Fibroblast of peridontal ligament (primary cell): ENCODE measurements around the gene ESRRB.
A peak's percentile ranks its signal among the peaks of the same experiment; 100 is the strongest.

Experiments used
- DNase-seq: peaks from one replicate; pipeline ENCODE4 v3.0.0-alpha.2; 2010; ENCODE audit errors: extremely low read depth

ESRRB gene

GRCh38 chr14:76352639-76353281, 23.2 kb upstream of the ESRRB start:
- DNase-seq, result peak; percentile 51

- DNase-seq, result no peak
These were observed 21.6 kb upstream of the ESRRB start for GRCh38 chr14:76354310-76354709.

GRCh38 chr14:76355771-76356170, 20.2 kb upstream of the ESRRB start:
- DNase-seq, result no peak

DNA sequence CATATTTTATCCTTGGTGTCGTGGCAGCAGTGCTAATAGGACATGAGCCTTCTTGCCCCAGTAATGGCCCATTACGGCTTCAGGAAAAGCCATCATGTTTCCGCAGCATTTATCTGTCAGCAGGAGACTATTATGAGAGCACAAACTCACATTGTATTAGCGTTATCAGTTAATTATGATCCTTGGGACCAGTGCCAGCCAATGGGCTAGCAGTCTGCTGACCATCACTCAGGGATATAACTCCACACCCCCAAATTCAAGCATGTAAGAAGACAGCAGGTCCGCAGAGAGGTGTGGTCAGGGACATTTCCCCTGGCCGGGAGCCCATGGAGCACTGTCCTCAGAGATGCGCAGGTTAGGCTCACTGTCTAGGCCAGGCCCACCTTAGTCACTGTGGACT, 4.9 kb upstream of the ESRRB start:
- no peak for DNase-seq

GRCh38 chr14:76373456-76373855, 2.5 kb upstream of the ESRRB start:
- no peak for DNase-seq

DNA sequence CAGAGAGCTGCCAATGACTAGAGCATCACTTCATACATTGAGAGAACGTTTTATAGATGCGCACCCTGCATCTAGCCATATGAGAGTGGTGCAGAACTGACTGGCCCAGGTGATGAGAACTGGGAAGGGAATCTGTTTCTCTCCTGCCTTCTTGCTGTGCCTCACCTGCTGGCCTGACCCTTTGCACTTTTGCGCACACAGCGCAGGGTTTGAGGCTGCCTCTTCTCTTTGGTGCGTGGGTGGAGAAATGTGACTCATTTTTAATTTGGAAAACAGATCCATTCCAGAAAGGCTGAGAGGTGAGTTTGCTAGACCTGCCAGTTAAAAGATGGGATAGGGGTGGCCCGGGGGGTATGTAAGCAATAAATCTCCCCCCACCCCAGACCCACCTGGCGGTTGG, 453 bp upstream of the ESRRB start:
- DNase-seq, result no peak

- no peak for DNase-seq
These were observed 506 bp downstream of the ESRRB start for GRCh38 chr14:76376409-76376877.

DNA sequence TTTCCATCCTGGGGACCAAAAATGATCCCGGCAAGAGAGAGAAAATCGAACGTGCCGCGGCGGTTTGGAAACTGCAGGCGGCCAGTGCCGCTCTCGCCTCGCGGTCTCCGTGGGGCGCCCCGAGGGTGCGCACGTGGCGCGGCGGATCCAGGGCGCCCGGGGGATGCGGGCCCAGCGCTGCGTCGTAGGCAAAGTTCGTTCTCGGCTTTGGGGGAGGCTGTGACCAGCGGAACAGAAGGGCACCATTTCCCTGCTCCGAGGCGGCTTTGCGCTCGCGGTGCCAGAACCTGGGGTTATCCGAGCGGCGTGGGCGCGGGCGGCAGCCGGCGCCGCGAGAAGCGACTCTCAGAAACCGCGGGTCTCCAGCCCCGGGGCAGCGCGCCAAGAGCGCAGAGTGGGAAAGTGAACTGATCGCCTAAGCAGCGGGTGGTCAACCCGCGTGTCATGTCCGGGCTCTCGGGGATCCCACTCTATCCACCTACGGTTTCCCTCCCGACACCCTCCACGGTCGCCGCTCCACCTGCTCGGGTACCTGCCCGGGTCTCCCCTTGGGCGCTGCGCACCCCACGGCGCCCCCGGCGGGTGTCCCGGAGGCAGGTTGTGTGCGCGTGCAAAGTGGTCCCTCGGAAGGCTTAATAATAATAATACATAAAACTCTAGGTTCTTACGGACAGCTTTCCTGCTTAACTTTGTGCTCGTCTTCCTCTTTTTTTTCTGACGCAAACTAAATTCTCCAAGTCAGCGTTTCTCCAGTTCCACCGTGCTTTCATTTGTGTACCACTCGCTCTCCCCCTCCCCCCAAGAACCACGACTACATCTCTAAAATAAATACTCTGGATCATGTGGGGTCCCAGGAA, 1.2 kb downstream of the ESRRB start:
- DNase-seq, result no peak

DNA sequence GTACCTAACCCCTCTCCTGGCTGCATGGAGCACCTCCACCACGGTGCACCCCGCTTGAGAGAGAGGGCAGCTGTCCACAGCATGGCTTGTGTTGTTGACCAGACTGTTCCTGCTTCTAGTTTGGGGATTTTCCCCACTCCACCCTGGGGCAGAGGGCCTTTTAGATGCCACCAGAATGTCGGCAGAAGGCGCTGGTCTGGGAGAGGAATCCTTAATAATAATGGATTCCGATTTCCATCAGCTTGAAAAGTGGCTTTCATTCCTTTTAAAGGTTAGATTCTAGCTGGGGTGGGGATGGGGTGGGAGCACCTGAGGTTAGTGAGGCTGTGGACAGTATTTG, 1.8 kb downstream of the ESRRB start:
- no peak for DNase-seq

GRCh38 chr14:76380991-76381390, 5.1 kb downstream of the ESRRB start:
- DNase-seq, result no peak

GRCh38 chr14:76381817-76382494, 6.0 kb downstream of the ESRRB start:
- no peak for DNase-seq

DNA sequence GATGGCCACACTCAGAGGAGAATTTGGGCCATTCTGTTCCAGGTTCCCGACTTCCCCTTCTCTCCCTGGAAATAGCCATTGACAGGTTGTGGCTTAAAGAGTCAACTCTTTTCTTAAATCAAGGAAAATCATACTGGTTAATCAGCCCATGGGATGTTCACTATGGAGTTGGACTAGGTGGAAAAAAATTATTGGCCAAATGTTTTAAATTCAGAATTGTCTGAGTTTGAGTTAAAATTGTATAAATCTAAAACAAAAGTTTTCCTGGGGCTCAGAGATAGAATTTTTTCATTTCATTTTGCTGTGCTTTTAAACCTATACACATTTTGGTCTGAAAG, 6.5 kb downstream of the ESRRB start:
- no peak for DNase-seq

GRCh38 chr14:76385435-76385834, 9.5 kb downstream of the ESRRB start:
- DNase-seq, result no peak

DNA sequence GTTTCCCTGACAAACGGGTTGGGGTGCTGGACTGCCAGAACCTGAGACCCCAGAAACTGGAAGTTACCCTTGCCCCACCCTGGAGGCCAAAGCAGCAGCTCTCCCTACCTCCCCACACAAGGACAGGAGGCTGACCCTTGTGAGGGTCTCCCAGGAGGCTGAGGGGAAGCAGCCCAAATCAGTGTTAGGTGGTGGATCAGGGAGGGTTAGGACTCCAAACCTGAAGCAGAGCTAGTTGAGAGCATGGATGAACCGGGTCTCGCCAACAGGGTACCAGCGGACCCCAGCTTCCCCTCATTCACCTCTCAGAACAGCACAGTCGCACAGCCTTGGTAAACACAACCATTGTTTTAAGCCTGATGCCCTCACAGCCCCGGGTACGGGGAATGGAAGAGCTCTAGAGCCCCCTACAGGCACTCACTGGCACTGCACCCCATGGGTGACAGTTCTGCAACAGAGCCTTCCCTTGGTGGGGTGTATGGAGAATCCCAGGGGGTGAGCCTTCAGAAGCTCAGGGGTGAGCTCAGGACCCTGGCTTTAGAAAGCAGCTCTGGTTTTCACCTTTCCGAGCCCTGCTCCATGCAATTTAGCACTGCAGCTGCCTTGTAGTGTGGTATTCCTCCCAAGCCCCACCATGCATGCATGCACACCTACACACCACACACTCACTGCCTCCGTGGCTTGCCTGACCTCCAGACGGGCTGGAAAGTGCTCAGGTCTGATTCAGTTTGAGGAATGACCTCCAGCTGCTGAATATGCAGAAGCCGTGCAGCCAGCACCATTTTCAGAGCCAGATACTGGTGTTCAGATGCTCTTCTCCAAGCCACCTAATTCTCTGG, 11.2 kb downstream of the ESRRB start:
- DNase-seq, result peak; percentile 62

- no peak for DNase-seq
These were observed 13.9 kb downstream of the ESRRB start for GRCh38 chr14:76389841-76390240.

DNA sequence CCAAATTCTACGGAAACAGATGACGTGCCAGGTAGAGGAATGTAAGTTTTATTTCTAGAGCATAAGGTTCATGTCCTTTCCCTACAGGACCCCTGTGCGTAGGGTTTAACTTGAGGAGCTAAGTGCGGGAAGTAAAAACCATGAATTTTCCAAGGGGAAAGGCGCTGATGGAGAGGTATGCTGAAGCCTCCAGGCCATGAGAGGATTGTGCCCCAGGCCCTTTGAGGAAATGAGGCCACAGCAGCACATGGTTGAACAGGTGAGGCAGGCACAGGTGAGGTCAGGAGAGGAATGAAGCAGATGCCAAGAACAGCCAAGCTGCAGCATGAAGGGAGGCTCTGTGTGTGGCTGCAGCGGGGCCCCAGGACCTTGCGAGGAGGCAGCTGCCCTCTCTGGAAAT, 14.7 kb downstream of the ESRRB start:
- DNase-seq, result no peak

DNA sequence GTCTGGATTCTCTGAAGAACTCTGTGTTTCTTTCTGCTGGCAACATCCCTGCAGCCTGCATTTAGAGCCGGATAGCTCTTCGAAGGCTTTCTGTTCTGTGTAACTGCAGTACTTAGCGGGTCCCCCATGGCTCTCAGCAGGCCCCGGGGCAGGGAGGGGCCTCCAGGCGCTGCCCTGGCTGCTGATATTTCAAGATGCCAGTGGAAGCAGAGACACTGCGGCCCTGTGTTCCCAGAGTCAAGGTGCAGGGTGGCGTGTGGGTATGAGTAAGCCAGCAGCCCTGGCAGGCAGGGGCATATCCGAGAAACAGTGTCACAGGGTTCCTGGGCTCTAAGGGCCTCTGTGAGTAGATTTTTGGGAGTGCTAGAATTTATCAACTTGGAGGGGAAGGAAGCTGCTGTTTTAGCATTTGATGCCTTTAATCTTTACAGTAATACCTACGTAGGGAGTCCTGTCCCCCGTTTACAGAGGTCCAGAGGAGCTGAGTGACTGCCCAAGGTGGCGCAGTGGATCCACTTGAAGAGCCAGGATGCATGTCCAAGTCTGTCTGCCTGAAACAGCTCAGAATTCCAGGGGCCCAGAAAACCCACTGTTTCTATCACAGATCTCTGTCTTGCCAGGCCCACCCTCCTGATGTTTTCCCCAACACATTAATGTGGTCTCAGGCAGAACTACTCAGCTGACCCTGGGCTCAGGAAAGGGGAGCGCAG, 16.2 kb downstream of the ESRRB start:
- DNase-seq, result no peak

DNA sequence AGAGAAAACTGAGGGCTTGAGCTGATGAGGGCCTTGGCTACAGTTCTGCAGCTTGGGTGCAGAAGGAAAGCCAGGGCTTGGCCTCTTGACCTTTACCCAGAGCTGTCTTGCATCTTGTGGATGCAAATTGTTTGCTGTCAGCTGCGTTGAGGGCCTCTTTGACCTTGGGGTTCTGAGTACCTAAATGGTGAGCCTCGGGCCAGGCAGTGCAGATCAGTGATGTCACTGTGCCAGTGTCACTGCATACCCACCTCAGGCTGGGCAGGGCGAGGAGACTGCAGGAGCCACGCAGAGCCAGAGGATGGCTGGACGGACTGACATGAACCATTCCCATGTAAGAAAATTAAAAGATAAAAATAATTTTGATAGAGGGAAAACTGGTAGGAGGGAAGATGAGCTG, 18.6 kb downstream of the ESRRB start:
- no peak for DNase-seq

- no peak for DNase-seq
These were observed 19.2 kb downstream of the ESRRB start for GRCh38 chr14:76395161-76395560.

- DNase-seq, result no peak
These were observed 20.8 kb downstream of the ESRRB start for GRCh38 chr14:76396714-76397187.

GRCh38 chr14:76405627-76406026, 29.7 kb downstream of the ESRRB start:
- no peak for DNase-seq
